GM12801 (cell line): ENCODE measurements around the gene FCN2.

Experiments used
- CTCF ChIP-seq: IDR thresholded peaks from one replicate; pipeline ENCODE4 v1.5.1; 2011; ENCODE audit warnings: control low read depth; ENCODE audit not compliant: insufficient read length; ENCODE audit errors: extremely low read depth

FCN2 gene

GRCh38 chr9:134880484-134881312 is at the start of gene FCN2:
TSS of gene FCN2 (plus strand) at chr9:134880810. CDS start at chr9:134880822, 12 bp downstream.
- no peak for TF ChIP-seq CTCF

GRCh38 chr9:134830926-134831720 is 49.5 kb upstream of the FCN2 start:
- no peak for TF ChIP-seq CTCF

DNA sequence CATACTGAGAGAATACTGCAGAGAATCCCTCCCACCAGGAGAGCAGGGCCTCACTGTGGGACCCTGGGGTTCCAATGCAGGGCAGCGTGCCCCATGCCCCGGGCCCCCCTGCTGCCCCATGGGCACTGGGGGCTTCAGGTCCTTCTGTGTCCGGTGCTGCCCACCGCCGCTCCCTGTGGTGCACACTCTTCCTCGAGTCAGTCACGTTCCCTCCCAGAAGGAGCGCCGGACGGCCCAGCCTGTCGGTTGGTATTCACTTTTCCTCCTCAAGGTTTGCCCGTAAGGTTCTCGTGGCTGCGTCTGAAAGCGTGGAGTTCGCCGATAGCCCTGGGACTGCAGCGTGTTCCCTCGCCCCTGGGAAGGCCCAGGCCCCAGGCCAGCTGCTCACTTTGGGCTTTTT is 48.1 kb upstream of the FCN2 start:
- no peak for TF ChIP-seq CTCF

DNA sequence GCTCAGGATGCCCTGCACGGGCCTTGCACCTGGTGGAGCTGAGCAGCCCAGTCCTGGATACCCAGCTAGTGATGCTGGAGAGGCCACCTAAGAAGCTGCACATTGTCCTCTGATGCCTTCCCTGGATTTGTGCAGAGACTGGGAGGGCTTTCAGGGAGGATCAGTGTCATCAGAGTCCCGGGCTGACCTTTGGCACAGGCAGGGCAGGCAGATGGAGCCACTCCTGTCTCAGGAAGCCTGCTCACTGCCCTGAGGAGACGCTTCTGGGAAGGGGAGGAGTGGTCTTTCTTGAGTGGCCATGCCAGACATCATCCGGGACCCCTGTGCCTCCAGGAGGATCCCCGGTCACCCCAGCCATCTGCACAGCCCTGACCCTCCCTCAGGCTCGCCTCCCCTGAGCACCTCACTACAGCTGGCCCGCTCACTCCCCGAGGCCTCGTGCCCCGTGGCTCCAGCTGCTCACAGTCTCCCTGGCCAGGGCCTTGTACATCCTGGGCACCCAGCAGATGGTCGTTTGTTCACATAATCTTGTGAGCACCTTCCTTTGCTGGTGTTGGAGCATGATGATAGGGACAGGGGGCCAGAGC is 47.2 kb upstream of the FCN2 start:
- no peak for TF ChIP-seq CTCF

DNA sequence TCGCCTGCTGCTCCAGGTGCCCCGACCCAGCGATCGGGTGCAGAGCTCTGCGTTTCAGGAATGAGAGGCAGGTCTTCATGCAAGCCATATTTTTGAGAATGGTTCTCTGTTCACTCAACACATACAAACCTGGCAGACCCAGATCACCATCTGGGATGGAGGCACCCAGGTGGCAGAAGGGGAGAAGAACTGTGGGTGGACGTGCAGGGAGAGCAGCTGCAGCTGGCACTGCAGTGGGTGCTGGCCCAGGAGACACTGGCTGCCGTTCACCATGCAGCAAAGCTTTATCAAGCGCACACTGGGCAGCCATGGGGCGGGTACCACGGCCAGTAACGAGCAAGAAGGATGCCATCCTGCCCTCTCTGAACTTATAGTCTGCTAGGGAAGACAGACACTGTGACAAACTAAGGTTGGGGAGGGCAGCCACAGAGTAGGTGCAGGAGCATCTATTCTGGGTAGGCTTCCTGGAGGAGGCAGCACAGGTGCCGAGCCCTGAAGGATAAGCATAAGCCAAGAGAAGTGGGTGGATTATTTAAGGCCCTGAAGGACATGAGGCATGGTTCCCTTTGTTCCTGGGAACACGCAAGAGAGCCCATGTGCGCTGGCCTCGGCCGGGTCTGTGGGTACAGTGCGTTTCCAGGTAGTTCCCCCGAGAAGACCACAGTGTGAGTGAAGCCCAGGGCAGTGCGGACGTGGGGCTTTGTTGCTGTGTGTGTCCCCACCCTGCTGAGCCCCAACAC is 46.2 kb upstream of the FCN2 start:
- TF ChIP-seq CTCF = no peak

DNA sequence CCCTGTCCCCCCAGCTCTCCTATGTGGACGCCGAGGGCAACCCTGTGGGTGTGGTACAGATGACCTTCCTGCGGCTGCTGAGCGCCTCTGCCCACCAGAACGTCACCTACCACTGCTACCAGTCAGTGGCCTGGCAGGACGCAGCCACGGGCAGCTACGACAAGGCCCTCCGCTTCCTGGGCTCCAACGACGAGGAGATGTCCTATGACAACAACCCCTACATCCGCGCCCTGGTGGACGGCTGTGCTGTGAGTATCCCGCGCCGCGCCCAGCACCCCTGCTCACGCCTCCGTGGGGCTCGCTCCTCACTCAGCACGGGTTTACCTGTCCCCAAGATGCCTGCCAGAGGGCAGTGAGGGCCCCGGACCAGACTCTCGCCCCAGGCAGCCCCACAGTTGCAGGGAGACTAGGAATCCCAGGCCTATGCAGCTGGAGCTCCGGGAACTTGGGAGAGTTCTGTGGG is 45.6 kb upstream of the FCN2 start:
- TF ChIP-seq CTCF = no peak

- no peak for TF ChIP-seq CTCF
Observed at GRCh38 chr9:134835448-134835847, 45.2 kb upstream of the FCN2 start.
